GM21515 (cell line): ENCODE data around the gene PEAK1.
"Not testable (repeated sequence)": the region's sequence is repeated elsewhere in the genome, so short reads cannot be mapped to it uniquely, and the experiment has no call there.

Experiments
- ATAC-seq: cut with Tn5 transposase; IDR thresholded peaks from one replicate; pipeline ENCODE4 v1.9.1; 2021; ENCODE audit not compliant: unreplicated experiment

The PEAK1 gene

GRCh38 chr15:77421370-77421700 lies 1.4 kb upstream of the PEAK1 start:
- no peak for ATAC-seq

- ATAC-seq = peak; percentile 42
Observed at GRCh38 chr15:77420610-77421369, 886 bp upstream of the PEAK1 start, which contains the start of gene HMG20A. Gene HMG20A, plus strand, starts transcription at chr15:77420888. Its CDS starts 37,520 bp downstream, at chr15:77458408.

- peak; percentile 27 for ATAC-seq
Observed at GRCh38 chr15:77418966-77419835, 703 bp downstream of the PEAK1 start.

- no peak for ATAC-seq
Observed at GRCh38 chr15:77418391-77418965, 1.4 kb downstream of the PEAK1 start.

- ATAC-seq = no peak
Observed at GRCh38 chr15:77417602-77418001, 2.3 kb downstream of the PEAK1 start.

- ATAC-seq = no peak
Observed at GRCh38 chr15:77416954-77417353, 3.0 kb downstream of the PEAK1 start.

- ATAC-seq = no peak
Observed at GRCh38 chr15:77416148-77416455, 3.8 kb downstream of the PEAK1 start.

- ATAC-seq = no peak
Observed at GRCh38 chr15:77415450-77416147, 4.3 kb downstream of the PEAK1 start.

- no peak for ATAC-seq
Observed at GRCh38 chr15:77414789-77415442, 5.0 kb downstream of the PEAK1 start.

GRCh38 chr15:77413699-77414349 lies 6.1 kb downstream of the PEAK1 start:
- ATAC-seq = no peak

- ATAC-seq = no peak
Observed at GRCh38 chr15:77412972-77413698, 6.8 kb downstream of the PEAK1 start.

GRCh38 chr15:77411619-77411976 lies 8.3 kb downstream of the PEAK1 start:
- ATAC-seq = no peak

GRCh38 chr15:77410701-77411618 lies 8.9 kb downstream of the PEAK1 start:
- ATAC-seq = no peak

GRCh38 chr15:77410157-77410500 lies 9.8 kb downstream of the PEAK1 start:
- not testable (repeated sequence) for ATAC-seq

- peak; percentile 67 for ATAC-seq
Observed at GRCh38 chr15:77409259-77410156, 10.4 kb downstream of the PEAK1 start.

GRCh38 chr15:77406846-77407245 lies 13.1 kb downstream of the PEAK1 start:
- no peak for ATAC-seq

- ATAC-seq = not testable (repeated sequence)
Observed at GRCh38 chr15:77406173-77406759, 13.6 kb downstream of the PEAK1 start.
